Activated CD4-positive, alpha-beta memory T cell treated with anti-CD3 and anti-CD28 coated beads for 36 hours (primary cell): Measurements from ENCODE around the gene ZNF234. TPM values are rescaled to one million over a fixed set of nuclear protein-coding genes. Genes with fewer than 3 reads are reported as not detected.
"Not testable (repeated sequence)": the region's sequence is repeated elsewhere in the genome, so short reads cannot be mapped to it uniquely, and the experiment has no call there.

Source experiments
- CTCF ChIA-PET: fragments of 350-600 bp; sonication (Branson Sonifier 250); formaldehyde crosslinking; loops from one replicate; lab custom pipeline; 2021; ENCODE audit warnings: antibody characterized with exemption, inconsistent platforms; lab: Charles Lee
- POLR2A ChIA-PET: fragments of 350-600 bp; sonication (Branson Sonifier 250); formaldehyde crosslinking; loops from one replicate; lab custom pipeline; 2021; ENCODE audit warnings: antibody characterized with exemption; lab: Charles Lee
- DNase-seq: peaks from one replicate; pipeline ENCODE4 v3.0.0-alpha.2; 2020
- H3K27ac Mint-ChIP-seq: one replicate; pipeline ENCODE4 v1.8.0; 2021; ENCODE audit warnings: mixed read lengths
- H3K27me3 Mint-ChIP-seq: one replicate; pipeline ENCODE4 v1.8.0; 2021; ENCODE audit warnings: mixed read lengths
- H3K36me3 Mint-ChIP-seq: one replicate; pipeline ENCODE4 v1.8.0; 2021; ENCODE audit warnings: mixed read lengths
- H3K4me1 Mint-ChIP-seq: one replicate; pipeline ENCODE4 v1.8.0; 2021; ENCODE audit warnings: low read depth, mixed read lengths
- H3K4me3 Mint-ChIP-seq: one replicate; pipeline ENCODE4 v1.8.0; 2021; ENCODE audit warnings: mild to moderate bottlenecking, mixed read lengths
- H3K9me3 Mint-ChIP-seq: one replicate; pipeline ENCODE4 v1.8.0; 2021; ENCODE audit warnings: mixed read lengths
- intact Hi-C: fragments of 100-400 bp; cut with micrococcal nuclease; formaldehyde crosslinking; loops from one replicate; pipeline ENCODE4 v1.15.1; 2023
- total RNA-seq, 2 experiments: library from RNA; stranded (reverse); gene quantifications; one replicate each; pipeline ENCODE4 v1.2.3, GENCODE V29; 2021

The ZNF234 gene
- total RNA-seq, 2 experiments from 2014 or later: 7.3 to 8.7 TPM

- Mint-ChIP-seq H3K4me3 (no peak overlapping the region), H3K9me3 (peaks cover 43% of the 10 kb centered on the region), H3K4me1 (no peaks in the 10 kb centered on the region), H3K27me3 (no peaks in the 10 kb centered on the region), H3K36me3 (peaks cover 45% of the 10 kb centered on the region), H3K27ac (no peak overlapping the region)
- POLR2A ChIA-PET: no interaction called here
- CTCF ChIA-PET: no interaction called here
- no peak for DNase-seq
- intact Hi-C loops: no loop called here
Measured at GRCh38 chr19:44131955-44132354, 9.4 kb upstream of the ZNF234 start.

GRCh38 chr19:44142059-44142433, 692 bp downstream of the ZNF234 start:
- ChIA-PET CTCF (no interaction called here), POLR2A (interaction anchor here (1.0 kb wide), 1 partner anchor 23 kb away, joined by 3 read pairs; the partner anchor contains the start of gene ZNF226)
- intact Hi-C loops: loop anchor here (1.0 kb wide), 1 partner anchor 23 kb away; the partner anchor contains the start of gene ZNF226
- H3K4me3 Mint-ChIP-seq: peak overlapping the region; percentile 91
- peaks cover 31% of the 10 kb centered on the region for H3K36me3 Mint-ChIP-seq
- H3K27me3 Mint-ChIP-seq: no peaks in the 10 kb centered on the region
- H3K27ac Mint-ChIP-seq: peak overlapping the region; percentile 83
- DNase-seq: peak; percentile 9
- peaks cover 15% of the 10 kb centered on the region for H3K4me1 Mint-ChIP-seq
- peaks cover 5% of the 10 kb centered on the region for H3K9me3 Mint-ChIP-seq

- intact Hi-C loops: no loop called here
- no peaks in the 10 kb centered on the region for H3K4me1 Mint-ChIP-seq
- no peak overlapping the region for H3K4me3 Mint-ChIP-seq
- H3K27ac Mint-ChIP-seq: no peak overlapping the region
- peaks cover 48% of the 10 kb centered on the region for H3K9me3 Mint-ChIP-seq
- POLR2A ChIA-PET: interaction anchor here (1.1 kb wide), 1 partner anchor 192 kb away, joined by 3 read pairs; no protein-coding TSS in a partner anchor
- no peak for DNase-seq
- CTCF ChIA-PET: no interaction called here
- H3K27me3 Mint-ChIP-seq: no peaks in the 10 kb centered on the region
- H3K36me3 Mint-ChIP-seq: peaks cover 85% of the 10 kb centered on the region
Measured at GRCh38 chr19:44149776-44150175, 8.4 kb downstream of the ZNF234 start.

- H3K4me1 Mint-ChIP-seq: no peaks in the 10 kb centered on the region
- CTCF ChIA-PET: no interaction called here
Measured at GRCh38 chr19:44151491-44151890, 10.1 kb downstream of the ZNF234 start.

GRCh38 chr19:44156475-44156874, 15.1 kb downstream of the ZNF234 start:
- POLR2A ChIA-PET: interaction anchor here (0.6 kb wide), 1 partner anchor 56 kb away, joined by 3 read pairs; the partner anchor contains the start of gene ZNF227
- intact Hi-C loops: no loop called here
- CTCF ChIA-PET: no interaction called here

More at GRCh38 chr19:44151491-44151890, 10.1 kb downstream of the ZNF234 start:
- POLR2A ChIA-PET: no interaction called here
- Mint-ChIP-seq H3K27me3 (no peaks in the 10 kb centered on the region), H3K36me3 (peaks cover 80% of the 10 kb centered on the region), H3K27ac (no peak overlapping the region), H3K4me3 (no peak overlapping the region), H3K9me3 (peaks cover 59% of the 10 kb centered on the region)
- intact Hi-C loops: no loop called here
- DNase-seq: no peak

GRCh38 chr19:44163789-44164188, 22.4 kb downstream of the ZNF234 start:
- Mint-ChIP-seq H3K4me1 (peaks cover 24% of the 10 kb centered on the region), H3K27me3 (no peaks in the 10 kb centered on the region), H3K4me3 (no peak overlapping the region), H3K27ac (no peak overlapping the region), H3K9me3 (peaks cover 67% of the 10 kb centered on the region), H3K36me3 (peaks cover 33% of the 10 kb centered on the region)
- intact Hi-C loops: loop anchor here (1.0 to 2.0 kb wide), 2 partner anchors 49 to 50 kb away; partner anchors contain the start of genes ZNF225 and ZNF227
- ChIA-PET POLR2A (no interaction called here), CTCF (no interaction called here)
- DNase-seq: no peak

More at GRCh38 chr19:44156475-44156874, 15.1 kb downstream of the ZNF234 start:
- H3K9me3 Mint-ChIP-seq: peaks cover 78% of the 10 kb centered on the region
- H3K36me3 Mint-ChIP-seq: peaks cover 68% of the 10 kb centered on the region
- no peak for DNase-seq
- no peaks in the 10 kb centered on the region for H3K4me1 Mint-ChIP-seq
- no peak overlapping the region for H3K4me3 Mint-ChIP-seq
- no peak overlapping the region for H3K27ac Mint-ChIP-seq
- no peaks in the 10 kb centered on the region for H3K27me3 Mint-ChIP-seq

GRCh38 chr19:44164327-44164672, 22.9 kb downstream of the ZNF234 start:
- Mint-ChIP-seq H3K4me1 (peaks cover 24% of the 10 kb centered on the region), H3K4me3 (peak overlapping the region; percentile 97), H3K36me3 (peaks cover 35% of the 10 kb centered on the region), H3K27ac (peak overlapping the region; percentile 97), H3K27me3 (no peaks in the 10 kb centered on the region), H3K9me3 (peaks cover 67% of the 10 kb centered on the region)
- POLR2A ChIA-PET: interaction anchor here (0.9 to 1.4 kb wide), 4 partner anchors 22 to 140 kb away, joined by 3 to 6 read pairs (median 4); partner anchors contain the start of genes ZNF227 and ZNF235
- CTCF ChIA-PET: interaction anchor here (1.1 kb wide), 1 partner anchor 43 kb away, joined by 4 read pairs; no protein-coding TSS in a partner anchor
- DNase-seq: no peak
- intact Hi-C loops: loop anchor here (1.0 to 2.0 kb wide), 2 partner anchors 49 to 51 kb away; partner anchors contain the start of genes ZNF225 and ZNF227

- no peaks in the 10 kb centered on the region for H3K27me3 Mint-ChIP-seq
- H3K4me1 Mint-ChIP-seq: peaks cover 24% of the 10 kb centered on the region
- peaks cover 69% of the 10 kb centered on the region for H3K9me3 Mint-ChIP-seq
- peak within 1 kb of the TSS; percentile 97 for H3K4me3 Mint-ChIP-seq
- POLR2A ChIA-PET: interaction anchor here (0.9 to 1.4 kb wide), 4 partner anchors 23 to 139 kb away, joined by 3 to 6 read pairs (median 4); partner anchors contain the start of genes ZNF227 and ZNF235
- CTCF ChIA-PET: interaction anchor here (1.1 kb wide), 1 partner anchor 42 kb away, joined by 4 read pairs; no protein-coding TSS in a partner anchor
- H3K27ac Mint-ChIP-seq: peak within 1 kb of the TSS; percentile 97
- peaks cover 39% of the 10 kb centered on the region for H3K36me3 Mint-ChIP-seq
- DNase-seq: peak; percentile 89
- intact Hi-C loops: loop anchor here (1.0 to 5.0 kb wide), 6 partner anchors 23 to 335 kb away; partner anchors contain the start of genes ZNF180, ZNF222, ZNF225 and ZNF227
Measured at GRCh38 chr19:44164673-44165512, 23.5 kb downstream of the ZNF234 start, which contains the start of gene ZNF226. ZNF226 (plus strand) TSS chr19:44165100; CDS start chr19:44170081, 4,981 bp downstream.

GRCh38 chr19:44170660-44171059, 29.3 kb downstream of the ZNF234 start:
- CTCF ChIA-PET, DNase-seq, intact Hi-C loops, POLR2A ChIA-PET, H3K27me3 Mint-ChIP-seq, H3K27ac Mint-ChIP-seq, H3K4me3 Mint-ChIP-seq: not testable (repeated sequence)
- peaks cover 18% of the 10 kb centered on the region for H3K4me1 Mint-ChIP-seq
- H3K9me3 Mint-ChIP-seq: peaks cover 77% of the 10 kb centered on the region
- H3K36me3 Mint-ChIP-seq: peaks cover 89% of the 10 kb centered on the region

- no peaks in the 10 kb centered on the region for H3K27me3 Mint-ChIP-seq
- DNase-seq: no peak
- intact Hi-C loops: no loop called here
- no peak overlapping the region for H3K4me3 Mint-ChIP-seq
- ChIA-PET CTCF (no interaction called here), POLR2A (no interaction called here)
- H3K27ac Mint-ChIP-seq: no peak overlapping the region
- peaks cover 75% of the 10 kb centered on the region for H3K36me3 Mint-ChIP-seq
- no peaks in the 10 kb centered on the region for H3K4me1 Mint-ChIP-seq
- peaks cover 93% of the 10 kb centered on the region for H3K9me3 Mint-ChIP-seq
Measured at GRCh38 chr19:44176590-44176989, 35.2 kb downstream of the ZNF234 start.

GRCh38 chr19:44180968-44181367, 39.6 kb downstream of the ZNF234 start:
- Mint-ChIP-seq H3K4me1 (no peaks in the 10 kb centered on the region), H3K9me3 (peaks cover 88% of the 10 kb centered on the region), H3K27ac (no peak overlapping the region), H3K36me3 (peaks cover 51% of the 10 kb centered on the region), H3K27me3 (no peaks in the 10 kb centered on the region), H3K4me3 (no peak overlapping the region)
- intact Hi-C loops: no loop called here
- DNase-seq: no peak
- POLR2A ChIA-PET: no interaction called here
- CTCF ChIA-PET: no interaction called here

- intact Hi-C loops: no loop called here
- Mint-ChIP-seq H3K36me3 (peaks cover 43% of the 10 kb centered on the region), H3K4me1 (no peaks in the 10 kb centered on the region), H3K4me3 (no peak overlapping the region), H3K9me3 (peaks cover 87% of the 10 kb centered on the region), H3K27me3 (no peaks in the 10 kb centered on the region), H3K27ac (no peak overlapping the region)
- CTCF ChIA-PET: no interaction called here
- POLR2A ChIA-PET: no interaction called here
- DNase-seq: no peak
Measured at GRCh38 chr19:44182145-44182544, 40.8 kb downstream of the ZNF234 start.
